ENCODE data around the gene QSER1. TPM values are rescaled to one million over a fixed set of nuclear protein-coding genes. Genes with fewer than 3 reads are reported as not detected.

Gene QSER1
- total and polyA plus RNA-seq, 2 experiments from 2014 or later = 29.4 to 132 TPM

GRCh38 chr11:32902089-32902665 is 9.6 kb downstream of the QSER1 start (continued):
- TF ChIP-seq, protein P1, sequence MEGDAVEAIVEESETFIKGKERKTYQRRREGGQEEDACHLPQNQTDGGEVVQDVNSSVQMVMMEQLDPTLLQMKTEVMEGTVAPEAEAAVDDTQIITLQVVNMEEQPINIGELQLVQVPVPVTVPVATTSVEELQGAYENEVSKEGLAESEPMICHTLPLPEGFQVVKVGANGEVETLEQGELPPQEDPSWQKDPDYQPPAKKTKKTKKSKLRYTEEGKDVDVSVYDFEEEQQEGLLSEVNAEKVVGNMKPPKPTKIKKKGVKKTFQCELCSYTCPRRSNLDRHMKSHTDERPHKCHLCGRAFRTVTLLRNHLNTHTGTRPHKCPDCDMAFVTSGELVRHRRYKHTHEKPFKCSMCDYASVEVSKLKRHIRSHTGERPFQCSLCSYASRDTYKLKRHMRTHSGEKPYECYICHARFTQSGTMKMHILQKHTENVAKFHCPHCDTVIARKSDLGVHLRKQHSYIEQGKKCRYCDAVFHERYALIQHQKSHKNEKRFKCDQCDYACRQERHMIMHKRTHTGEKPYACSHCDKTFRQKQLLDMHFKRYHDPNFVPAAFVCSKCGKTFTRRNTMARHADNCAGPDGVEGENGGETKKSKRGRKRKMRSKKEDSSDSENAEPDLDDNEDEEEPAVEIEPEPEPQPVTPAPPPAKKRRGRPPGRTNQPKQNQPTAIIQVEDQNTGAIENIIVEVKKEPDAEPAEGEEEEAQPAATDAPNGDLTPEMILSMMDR (conservative IDR thresholded peaks at IDR 0.05; ENCODE audit: low read depth in 2 of 2) = no peak
- no peak for TF ChIP-seq EZH2phosphoT487 (IDR thresholded peaks at IDR 0.05; ENCODE audit: unreplicated experiment)
- no peak for TF ChIP-seq REST (IDR thresholded peaks at IDR 0.05; ENCODE audit: unreplicated experiment)
- no peak for TF ChIP-seq CREB1 (CRISPR knock-in tag; IDR thresholded peaks at IDR 0.05; ENCODE audit: low read depth)
- TF ChIP-seq JUNB (IDR thresholded peaks at IDR 0.05; ENCODE audit: unreplicated experiment) = no peak
- TF ChIP-seq ZNF331 (CRISPR knock-in tag; IDR thresholded peaks at IDR 0.05; ENCODE audit: low read depth) = no peak
- TF ChIP-seq POLR2AphosphoS5 (IDR thresholded peaks at IDR 0.05; ENCODE audit: low read depth) = no peak
- TF ChIP-seq EZH2 (IDR thresholded peaks at IDR 0.05; ENCODE audit: low read depth, unreplicated experiment) = no peak

DNA sequence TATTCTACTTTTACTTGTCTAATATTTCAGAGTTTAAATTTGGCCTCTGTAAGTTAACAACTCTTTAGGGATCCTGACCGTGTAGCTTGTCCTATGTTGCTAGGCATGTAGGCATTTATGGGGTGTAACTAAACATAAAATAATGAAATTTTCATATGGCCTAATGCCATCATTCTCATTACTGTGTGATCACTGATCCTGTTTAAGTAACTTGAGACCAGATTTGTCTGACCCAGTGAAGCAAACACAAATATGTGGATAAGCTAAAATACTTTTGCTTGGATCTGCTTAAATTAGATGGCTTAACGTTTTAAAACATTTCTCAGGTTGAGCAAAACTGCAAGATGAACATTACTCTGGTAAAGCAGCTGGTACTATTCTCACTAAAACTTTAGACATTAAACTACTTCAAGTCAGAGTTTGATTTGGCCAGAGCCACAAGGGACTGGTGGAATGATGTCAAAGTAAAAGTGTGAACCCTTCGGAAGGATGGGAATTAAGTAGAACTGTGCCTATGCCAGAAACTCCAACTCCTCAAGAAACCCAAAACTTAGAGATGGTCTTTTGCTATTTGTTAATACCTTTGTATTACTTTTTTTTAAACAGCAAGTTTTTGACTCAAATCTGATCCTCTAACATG is 12.5 kb downstream of the QSER1 start:
- no peak overlapping the region for H3K4me3 ChIP-seq
- no peaks in the 10 kb centered on the region for H3K36me3 ChIP-seq (ENCODE audit: insufficient read depth)
- Mint-ChIP-seq H3K27me3 (ENCODE audit: insufficient read depth, low read depth, poor library complexity) (peaks cover 8% of the 10 kb centered on the region), H3K9me3 (no peaks in the 10 kb centered on the region), H3K4me3 (no peak overlapping the region), H3K27ac (no peak overlapping the region), H3K4me1 (peaks cover 72% of the 10 kb centered on the region), H3K36me3 (ENCODE audit: low read depth) (peaks cover 44% of the 10 kb centered on the region; the same call in 2 of the 3 replicates)
- H3K79me2 ChIP-seq (replicated peaks; ENCODE audit: insufficient read depth) = peaks cover 100% of the 10 kb centered on the region
- no peaks in the 10 kb centered on the region for H3K9me2 ChIP-seq (ENCODE audit: insufficient read depth)
- no peak overlapping the region for H2AFZ ChIP-seq
- H3K27me3 ChIP-seq (ENCODE audit: insufficient read depth) = no peaks in the 10 kb centered on the region
- peaks cover 40% of the 10 kb centered on the region for H3K4me1 ChIP-seq (ENCODE audit: insufficient read depth)
- no peak overlapping the region for H3K4me2 ChIP-seq
- H3F3A ChIP-seq (replicated peaks; ENCODE audit: low read depth) = no peaks in the 10 kb centered on the region
- no peak overlapping the region for H3K27ac ChIP-seq (ENCODE audit: low read depth)
- ATAC-seq (no peak), DNase-seq (ENCODE audit: low spot score) (no peak)
- peaks cover 82% of the 10 kb centered on the region for H4K20me1 ChIP-seq (replicated peaks; ENCODE audit: insufficient read depth)
- TF ChIP-seq NANOG (IDR thresholded peaks at IDR 0.05; ENCODE audit: borderline replicate concordance) (no peak), ZNF114 (CRISPR knock-in tag; IDR thresholded peaks at IDR 0.05) (no peak), JUNB (IDR thresholded peaks at IDR 0.05; ENCODE audit: unreplicated experiment) (no peak), EZH2phosphoT487 (IDR thresholded peaks at IDR 0.05; ENCODE audit: unreplicated experiment) (no peak), POLR2AphosphoS5 (IDR thresholded peaks at IDR 0.05; ENCODE audit: low read depth) (no peak), ETS1 (IDR thresholded peaks at IDR 0.05) (no peak), ZNF331 (CRISPR knock-in tag; IDR thresholded peaks at IDR 0.05; ENCODE audit: low read depth) (no peak), CREB1 (CRISPR knock-in tag; IDR thresholded peaks at IDR 0.05; ENCODE audit: low read depth) (no peak)
- TF ChIP-seq, protein P1 (conservative IDR thresholded peaks at IDR 0.05; ENCODE audit: low read depth in 2 of 2) = no peak

All from GM23338 (cell line).